GM21737 (cell line): ENCODE data around the gene RBM26.

Experiments used
- ATAC-seq: cut with Tn5 transposase; IDR thresholded peaks from one replicate; pipeline ENCODE4 v1.9.1; 2021; ENCODE audit warnings: mild to moderate bottlenecking, moderate library complexity; ENCODE audit not compliant: unreplicated experiment

Gene RBM26

GRCh38 chr13:79405831-79406596, at the start of gene RBM26:
TSS of gene RBM26 (minus strand) at chr13:79406255. CDS start at chr13:79405774, 481 bp downstream.
- ATAC-seq: peak; percentile 76

GRCh38 chr13:79455331-79455730, 49.3 kb upstream of the RBM26 start:
- ATAC-seq: no peak

- no peak for ATAC-seq
Observed at GRCh38 chr13:79452239-79452913, 46.3 kb upstream of the RBM26 start.

- peak; percentile 99 for ATAC-seq
Observed at GRCh38 chr13:79451500-79451962, 45.5 kb upstream of the RBM26 start.

GRCh38 chr13:79450110-79450509, 44.1 kb upstream of the RBM26 start:
- ATAC-seq: no peak

- peak; percentile 33 for ATAC-seq
Observed at GRCh38 chr13:79448413-79448812, 42.4 kb upstream of the RBM26 start.

GRCh38 chr13:79447741-79448140, 41.7 kb upstream of the RBM26 start:
- ATAC-seq: no peak

GRCh38 chr13:79447141-79447540, 41.1 kb upstream of the RBM26 start:
- no peak for ATAC-seq

GRCh38 chr13:79445968-79446645, 40.1 kb upstream of the RBM26 start:
- ATAC-seq: no peak

GRCh38 chr13:79442706-79443105, 36.7 kb upstream of the RBM26 start:
- no peak for ATAC-seq

GRCh38 chr13:79442221-79442620, 36.2 kb upstream of the RBM26 start:
- ATAC-seq: no peak

- ATAC-seq: no peak
Observed at GRCh38 chr13:79440958-79441528, 35.0 kb upstream of the RBM26 start.

GRCh38 chr13:79439275-79439674, 33.2 kb upstream of the RBM26 start:
- ATAC-seq: no peak

GRCh38 chr13:79435561-79435990, 29.5 kb upstream of the RBM26 start:
- ATAC-seq: no peak

GRCh38 chr13:79434556-79434955, 28.5 kb upstream of the RBM26 start:
- ATAC-seq: no peak

GRCh38 chr13:79432992-79433391, 26.9 kb upstream of the RBM26 start:
- no peak for ATAC-seq

GRCh38 chr13:79432086-79432485, 26.0 kb upstream of the RBM26 start:
- no peak for ATAC-seq

- no peak for ATAC-seq
Observed at GRCh38 chr13:79429309-79429708, 23.3 kb upstream of the RBM26 start.

GRCh38 chr13:79427883-79428282, 21.8 kb upstream of the RBM26 start:
- no peak for ATAC-seq

GRCh38 chr13:79427265-79427664, 21.2 kb upstream of the RBM26 start:
- ATAC-seq: no peak
